ENCODE data around the gene NSUN5. TPM values are rescaled to one million over a fixed set of nuclear protein-coding genes. Genes with fewer than 3 reads are reported as not detected.
A peak's percentile ranks its signal among the peaks of the same experiment; 100 is the strongest.
"Not testable (repeated sequence)": the region's sequence is repeated elsewhere in the genome, so short reads cannot be mapped to it uniquely, and the experiment has no call there.

NSUN5 gene
- total and polyA plus RNA-seq, 2 donors (not counting 1 experiment from before 2014, with no cell fraction given), result 6.6 to 17.5 TPM

DNA sequence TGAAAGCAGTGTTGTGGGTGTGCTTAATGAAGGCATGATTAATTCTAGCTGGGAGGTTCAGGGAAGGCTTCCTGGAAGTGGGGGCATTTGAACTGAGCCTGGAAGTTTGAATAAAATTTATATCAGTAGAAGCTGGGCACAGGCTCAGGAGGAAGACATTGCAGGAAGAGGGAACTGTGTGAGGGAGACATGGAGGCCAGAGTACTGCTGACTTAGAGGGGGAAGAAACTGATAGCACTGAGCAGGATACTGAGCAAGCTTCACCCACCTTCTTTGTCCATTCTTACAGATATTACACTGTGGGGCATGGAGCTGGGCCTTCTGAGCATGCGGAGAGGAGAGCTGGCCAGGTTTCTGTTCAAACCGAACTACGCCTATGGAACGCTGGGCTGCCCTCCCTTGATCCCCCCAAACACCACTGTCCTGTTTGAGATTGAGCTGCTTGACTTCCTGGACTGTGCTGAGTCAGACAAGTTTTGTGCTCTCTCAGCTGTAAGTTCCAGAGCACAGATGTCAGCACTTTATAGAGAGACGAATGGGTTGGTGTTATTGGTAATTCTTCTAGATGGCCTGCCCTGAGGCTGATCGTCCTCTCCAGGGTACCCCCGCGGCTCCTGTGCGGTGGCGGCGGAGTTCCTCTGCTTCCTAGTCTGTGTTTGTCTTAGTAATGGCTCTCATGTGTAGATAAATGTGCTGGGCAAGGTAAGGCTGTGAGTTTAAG lies 21.4 kb upstream of the NSUN5 start:
- no peak overlapping the region for H3K4me2 ChIP-seq (ENCODE audit: extremely low read depth, insufficient read depth, low read length)
- no peak overlapping the region for H3K4me3 ChIP-seq (replicated peaks in 1 of 4; ENCODE audit: control extremely low read depth in 1 of 4, insufficient read depth in 1 of 4, low read depth in 3 of 4, low read length in 4 of 4)
- peaks cover 14% of the 10 kb centered on the region for H3K27me3 ChIP-seq (ENCODE audit: control insufficient read depth, insufficient read depth, low read length)
- H3K9me3 ChIP-seq (ENCODE audit: control insufficient read depth, insufficient read depth, low read depth, low read length), result no peaks in the 10 kb centered on the region
- no peaks in the 10 kb centered on the region for H3K4me1 ChIP-seq (ENCODE audit: control insufficient read depth, extremely low read depth, insufficient read depth, low read length)
- peak; percentile 31 to 40 for DNase-seq (ENCODE audit: low read depth in 2 of 2)
- no peaks in the 10 kb centered on the region for H4K20me1 ChIP-seq (ENCODE audit: control insufficient read depth, extremely low read depth, insufficient read depth, low read length)
- H3K79me2 ChIP-seq (ENCODE audit: control insufficient read depth, insufficient read depth, low read length), result no peaks in the 10 kb centered on the region
- no peak overlapping the region for H2AFZ ChIP-seq (ENCODE audit: low read length)
- TF ChIP-seq EZH2 (IDR thresholded peaks at IDR 0.05; ENCODE audit: low read length, missing control alignments) (no peak), CTCF (conservative IDR thresholded peaks at IDR 0.05 in 1 of 2, IDR thresholded peaks at IDR 0.05 in 1 of 2; ENCODE audit: low read depth in 1 of 2, low read length in 2 of 2) (no peak)
- no peaks in the 10 kb centered on the region for H3K36me3 ChIP-seq (ENCODE audit: control insufficient read depth, insufficient read depth, low read length)
- no peak overlapping the region for H3K27ac ChIP-seq (ENCODE audit: insufficient read depth, low read length)
- no peak overlapping the region for H3K9ac ChIP-seq (ENCODE audit: insufficient read depth, low read length)

GRCh38 chr7:73328696-73329095 lies 20.1 kb upstream of the NSUN5 start:
- peaks cover 13% of the 10 kb centered on the region for H3K27me3 ChIP-seq (ENCODE audit: control insufficient read depth, insufficient read depth, low read length)
- DNase-seq (ENCODE audit: low read depth in 2 of 2), result no peak
- H3K4me2 ChIP-seq (ENCODE audit: extremely low read depth, insufficient read depth, low read length), result no peak overlapping the region
- TF ChIP-seq EZH2 (IDR thresholded peaks at IDR 0.05; ENCODE audit: low read length, missing control alignments), result no peak
- TF ChIP-seq CTCF (conservative IDR thresholded peaks at IDR 0.05 in 1 of 2, IDR thresholded peaks at IDR 0.05 in 1 of 2; ENCODE audit: low read depth in 1 of 2, low read length in 2 of 2), result no peak
- H3K4me3 ChIP-seq (replicated peaks in 1 of 4; ENCODE audit: control extremely low read depth in 1 of 4, insufficient read depth in 1 of 4, low read depth in 3 of 4, low read length in 4 of 4), result no peak overlapping the region
- no peak overlapping the region for H3K27ac ChIP-seq (ENCODE audit: insufficient read depth, low read length)
- no peak overlapping the region for H2AFZ ChIP-seq (ENCODE audit: low read length)
- no peaks in the 10 kb centered on the region for H3K4me1 ChIP-seq (ENCODE audit: control insufficient read depth, extremely low read depth, insufficient read depth, low read length)
- H3K79me2 ChIP-seq (ENCODE audit: control insufficient read depth, insufficient read depth, low read length), result no peaks in the 10 kb centered on the region
- H3K9ac ChIP-seq (ENCODE audit: insufficient read depth, low read length), result no peak overlapping the region
- H3K36me3 ChIP-seq (ENCODE audit: control insufficient read depth, insufficient read depth, low read length), result no peaks in the 10 kb centered on the region
- no peaks in the 10 kb centered on the region for H3K9me3 ChIP-seq (ENCODE audit: control insufficient read depth, insufficient read depth, low read depth, low read length)
- no peaks in the 10 kb centered on the region for H4K20me1 ChIP-seq (ENCODE audit: control insufficient read depth, extremely low read depth, insufficient read depth, low read length)

- DNase-seq (ENCODE audit: low read depth in 2 of 2); H4K20me1 ChIP-seq (ENCODE audit: control insufficient read depth, extremely low read depth, insufficient read depth, low read length); H3K27ac ChIP-seq (ENCODE audit: insufficient read depth, low read length); H3K4me1 ChIP-seq (ENCODE audit: control insufficient read depth, extremely low read depth, insufficient read depth, low read length); H3K4me2 ChIP-seq (ENCODE audit: extremely low read depth, insufficient read depth, low read length); H3K9me3 ChIP-seq (ENCODE audit: control insufficient read depth, insufficient read depth, low read depth, low read length); H3K9ac ChIP-seq (ENCODE audit: insufficient read depth, low read length); H3K4me3 ChIP-seq (replicated peaks in 1 of 4; ENCODE audit: control extremely low read depth in 1 of 4, insufficient read depth in 1 of 4, low read depth in 3 of 4, low read length in 4 of 4); H3K36me3 ChIP-seq (ENCODE audit: control insufficient read depth, insufficient read depth, low read length); H3K79me2 ChIP-seq (ENCODE audit: control insufficient read depth, insufficient read depth, low read length); H2AFZ ChIP-seq (ENCODE audit: low read length): not testable (repeated sequence)
- peaks cover 15% of the 10 kb centered on the region for H3K27me3 ChIP-seq (ENCODE audit: control insufficient read depth, insufficient read depth, low read length)
Observed at GRCh38 chr7:73327922-73328321, 19.3 kb upstream of the NSUN5 start, which contains the start of the genes FKBP6 and TRIM50. Gene FKBP6 (plus strand): TSS chr7:73328161. CDS start chr7:73328429, 268 bp downstream. Gene TRIM50 (minus strand): TSS chr7:73328082. CDS start chr7:73324787, 3,295 bp downstream.

DNA sequence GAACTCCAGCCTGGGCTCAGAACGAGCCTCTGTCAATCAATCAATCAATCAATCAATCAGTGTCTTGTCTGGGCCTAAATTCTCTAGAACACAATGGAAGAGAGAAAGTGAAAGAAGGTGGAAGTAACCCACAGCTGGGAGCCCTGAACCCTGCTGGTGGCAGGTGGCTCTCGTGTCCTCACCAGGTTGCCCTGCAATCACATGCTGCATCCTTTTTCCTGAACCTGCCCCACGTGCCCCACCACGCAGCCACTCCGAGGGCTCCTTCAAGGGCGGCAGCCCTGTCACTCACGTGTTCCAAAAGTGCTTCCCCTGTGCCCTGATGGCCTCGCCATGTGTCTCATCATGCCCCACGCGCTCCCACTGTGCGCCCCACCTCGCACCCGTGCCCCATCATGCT lies 18.8 kb upstream of the NSUN5 start:
- H2AFZ ChIP-seq (ENCODE audit: low read length); H3K9me3 ChIP-seq (ENCODE audit: control insufficient read depth, insufficient read depth, low read depth, low read length); H3K79me2 ChIP-seq (ENCODE audit: control insufficient read depth, insufficient read depth, low read length); H4K20me1 ChIP-seq (ENCODE audit: control insufficient read depth, extremely low read depth, insufficient read depth, low read length); H3K36me3 ChIP-seq (ENCODE audit: control insufficient read depth, insufficient read depth, low read length); DNase-seq (ENCODE audit: low read depth in 2 of 2); H3K27ac ChIP-seq (ENCODE audit: insufficient read depth, low read length); H3K4me2 ChIP-seq (ENCODE audit: extremely low read depth, insufficient read depth, low read length); H3K9ac ChIP-seq (ENCODE audit: insufficient read depth, low read length); H3K4me1 ChIP-seq (ENCODE audit: control insufficient read depth, extremely low read depth, insufficient read depth, low read length); H3K4me3 ChIP-seq (replicated peaks in 1 of 4; ENCODE audit: control extremely low read depth in 1 of 4, insufficient read depth in 1 of 4, low read depth in 3 of 4, low read length in 4 of 4): not testable (repeated sequence)
- peaks cover 17% of the 10 kb centered on the region for H3K27me3 ChIP-seq (ENCODE audit: control insufficient read depth, insufficient read depth, low read length)

DNA sequence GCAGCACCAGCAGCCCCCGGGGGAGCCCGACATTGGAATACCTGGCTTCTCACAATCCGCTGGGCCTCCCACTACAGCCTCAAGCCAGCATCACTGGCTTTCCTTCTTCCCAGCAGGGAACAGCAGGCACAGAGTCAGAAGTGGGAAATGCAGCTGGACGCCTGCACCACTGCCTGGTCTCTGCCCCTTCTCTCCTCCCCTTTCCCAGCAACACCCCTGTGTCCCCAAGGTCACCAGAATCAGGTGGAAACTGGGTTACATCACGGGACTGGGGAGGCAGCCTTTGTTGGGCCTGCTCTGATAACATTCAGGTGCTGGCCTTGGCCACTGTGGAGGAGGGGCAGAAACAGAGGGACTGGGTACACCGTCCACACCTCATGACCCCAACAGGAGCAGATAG lies 16.8 kb upstream of the NSUN5 start:
- H3K27me3 ChIP-seq (ENCODE audit: control insufficient read depth, insufficient read depth, low read length), result not testable (repeated sequence)

More for the DNA sequence above, 16.8 kb upstream of the NSUN5 start:
- not testable (repeated sequence) for H4K20me1 ChIP-seq (ENCODE audit: control insufficient read depth, extremely low read depth, insufficient read depth, low read length); H3K4me2 ChIP-seq (ENCODE audit: extremely low read depth, insufficient read depth, low read length); H3K9ac ChIP-seq (ENCODE audit: insufficient read depth, low read length); H3K27ac ChIP-seq (ENCODE audit: insufficient read depth, low read length); DNase-seq (ENCODE audit: low read depth in 2 of 2); H3K9me3 ChIP-seq (ENCODE audit: control insufficient read depth, insufficient read depth, low read depth, low read length); H3K4me1 ChIP-seq (ENCODE audit: control insufficient read depth, extremely low read depth, insufficient read depth, low read length); H2AFZ ChIP-seq (ENCODE audit: low read length); H3K36me3 ChIP-seq (ENCODE audit: control insufficient read depth, insufficient read depth, low read length); H3K4me3 ChIP-seq (replicated peaks in 1 of 4; ENCODE audit: control extremely low read depth in 1 of 4, insufficient read depth in 1 of 4, low read depth in 3 of 4, low read length in 4 of 4); H3K79me2 ChIP-seq (ENCODE audit: control insufficient read depth, insufficient read depth, low read length)

Measured in fibroblast of lung (primary cell).